ENCODE measurements around the gene ST7. TPM values are rescaled to one million over a fixed set of nuclear protein-coding genes. Genes with fewer than 3 reads are reported as not detected.

Gene ST7
- total and polyA plus RNA-seq, 7 donors: 6.0 to 12.5 (median 7.3) TPM

DNA sequence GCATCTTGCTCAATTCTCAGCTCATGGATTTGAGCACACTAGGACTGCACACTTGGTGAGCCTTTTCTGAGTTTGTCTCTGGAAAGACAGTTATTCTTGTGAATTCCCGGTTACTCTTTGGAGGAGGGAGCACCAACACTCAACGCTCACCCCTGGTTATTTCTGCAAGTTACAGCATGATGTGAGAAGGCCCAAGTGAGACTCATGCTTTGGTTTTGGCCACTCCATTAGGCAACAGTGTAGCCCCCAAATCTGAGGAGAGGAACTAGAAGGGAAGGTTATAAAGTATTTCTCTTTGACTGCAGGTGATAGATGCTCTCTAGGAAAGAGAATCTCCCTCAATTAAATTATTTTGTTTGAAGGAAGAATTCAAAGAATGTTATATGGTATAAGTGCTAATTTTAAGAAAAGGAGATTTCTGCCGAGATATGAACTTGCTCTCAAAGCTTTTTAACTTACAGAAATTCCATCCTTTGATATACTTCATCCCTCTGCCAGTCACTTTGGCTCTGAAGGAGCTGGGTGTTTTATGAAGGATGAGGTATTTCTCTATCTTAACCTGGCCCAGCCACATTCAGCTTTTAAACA lies 186.2 kb downstream of the ST7 start:
- no peak overlapping the region for H3K4me3 ChIP-seq
- H3K27ac ChIP-seq: no peak overlapping the region
- no peaks in the 10 kb centered on the region for H3K4me1 ChIP-seq
- H3K9me3 ChIP-seq: no peaks in the 10 kb centered on the region
- no peak for ATAC-seq
- peaks cover 5 to 67% of the 10 kb centered on the region in 2 donors for H3K36me3 ChIP-seq (ENCODE audit: insufficient read depth in 1 of 2, low read depth in 1 of 2)
- H3K27me3 ChIP-seq (ENCODE audit: insufficient read depth in 3 of 3, low read length in 2 of 3): no peaks in the 10 kb centered on the region
- no peak for DNase-seq
- intact Hi-C loops (cut with DNase I): no loop called here
- WGBS, 3 donors: 56 to 88% (median 85%) methylated on average over 3 of the region's 3 CpGs
- TF ChIP-seq CTCF (IDR thresholded peaks at IDR 0.05): no peak

- Histone ChIP-seq H3K4me1 (no peaks in the 10 kb centered on the region), H3K9me3 (no peaks in the 10 kb centered on the region), H3K27ac (no peak overlapping the region), H3K27me3 (ENCODE audit: insufficient read depth in 3 of 3, low read length in 2 of 3) (no peaks in the 10 kb centered on the region), H3K4me3 (no peak overlapping the region), H3K36me3 (ENCODE audit: insufficient read depth in 1 of 2, low read depth in 1 of 2) (peaks cover under 1 to 62% of the 10 kb centered on the region in 2 donors)
- TF ChIP-seq CTCF (IDR thresholded peaks at IDR 0.05): no peak
- no peak for DNase-seq
- WGBS, 3 donors: 71 to 75% (median 73%) methylated on average over 3 of the region's 3 CpGs
- intact Hi-C loops (cut with DNase I): no loop called here
- no peak for ATAC-seq
Measured at GRCh38 chr7:117140921-117141320, 187.6 kb downstream of the ST7 start.

DNA sequence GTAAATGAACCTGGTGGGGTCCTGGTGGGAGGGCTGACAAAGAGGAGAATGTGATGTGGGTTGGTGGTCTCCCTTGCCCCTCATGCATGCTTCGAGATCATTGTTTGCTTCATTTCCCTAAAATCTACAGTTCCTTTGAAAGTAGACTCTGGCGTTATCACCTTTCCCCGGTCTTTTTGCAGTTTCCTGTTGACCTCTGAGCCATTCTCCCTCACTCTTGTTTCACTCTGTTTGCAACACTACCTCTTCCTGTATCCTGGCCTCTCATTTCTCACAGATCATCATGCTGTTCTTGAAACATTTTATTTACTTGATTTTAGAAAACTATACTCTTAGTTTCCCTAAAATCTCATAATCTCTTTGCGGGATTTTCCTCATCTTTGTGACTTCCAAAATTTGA lies 189.8 kb downstream of the ST7 start:
- Histone ChIP-seq H3K27ac (no peak overlapping the region), H3K9me3 (no peaks in the 10 kb centered on the region), H3K4me3 (no peak overlapping the region), H3K27me3 (ENCODE audit: insufficient read depth in 3 of 3, low read length in 2 of 3) (no peaks in the 10 kb centered on the region), H3K36me3 (ENCODE audit: insufficient read depth in 1 of 2, low read depth in 1 of 2) (peaks cover 0 to 48% of the 10 kb centered on the region in 2 donors), H3K4me1 (no peaks in the 10 kb centered on the region)
- 62 to 73% (median 66%) methylated on average over 4 of the region's 4 CpGs for WGBS, 3 donors
- DNase-seq: no peak
- no peak for ATAC-seq
- intact Hi-C loops (cut with DNase I): no loop called here
- no peak for TF ChIP-seq CTCF (IDR thresholded peaks at IDR 0.05)

DNA sequence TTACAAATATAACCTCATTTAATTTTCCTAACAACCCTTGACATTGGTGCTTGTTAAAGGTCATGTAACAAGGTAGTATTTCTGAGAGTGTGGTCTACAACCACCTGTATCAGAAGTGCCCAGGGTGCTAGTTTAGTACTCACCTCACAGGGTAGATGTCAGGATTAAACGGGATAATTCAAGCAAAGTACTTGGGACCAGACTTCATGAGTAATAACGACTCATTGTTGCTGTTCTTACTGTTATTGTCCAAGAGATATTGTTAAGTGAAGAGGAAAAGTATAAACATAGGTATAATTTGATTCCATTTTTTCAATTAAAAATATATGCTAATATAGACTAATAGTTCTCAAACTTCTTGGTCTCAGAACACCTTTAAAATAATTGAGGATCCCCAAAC lies 190.3 kb downstream of the ST7 start:
- ATAC-seq (no peak), DNase-seq (no peak)
- WGBS, 3 donors: 86 to 92% (median 86%) methylated on average over 2 of the region's 2 CpGs
- Histone ChIP-seq H3K9me3 (no peaks in the 10 kb centered on the region), H3K27ac (no peak overlapping the region), H3K27me3 (ENCODE audit: insufficient read depth in 3 of 3, low read length in 2 of 3) (no peaks in the 10 kb centered on the region), H3K4me3 (no peak overlapping the region), H3K36me3 (ENCODE audit: insufficient read depth in 1 of 2, low read depth in 1 of 2) (peaks cover 0 to 42% of the 10 kb centered on the region in 2 donors), H3K4me1 (no peaks in the 10 kb centered on the region)
- no peak for TF ChIP-seq CTCF (IDR thresholded peaks at IDR 0.05)
- intact Hi-C loops (cut with DNase I): no loop called here

GRCh38 chr7:117145333-117145732 lies 192.0 kb downstream of the ST7 start:
- TF ChIP-seq CTCF (IDR thresholded peaks at IDR 0.05): no peak
- WGBS, 3 donors: 63 to 71% (median 70%) methylated on average over 1 of the region's 1 CpG
- Histone ChIP-seq H3K36me3 (ENCODE audit: insufficient read depth in 1 of 2, low read depth in 1 of 2) (peaks cover 0 to 27% of the 10 kb centered on the region in 2 donors), H3K4me3 (no peak overlapping the region), H3K9me3 (no peaks in the 10 kb centered on the region), H3K4me1 (no peaks in the 10 kb centered on the region), H3K27ac (no peak overlapping the region), H3K27me3 (ENCODE audit: insufficient read depth in 3 of 3, low read length in 2 of 3) (no peaks in the 10 kb centered on the region)
- ATAC-seq (no peak), DNase-seq (no peak)
- intact Hi-C loops (cut with DNase I): no loop called here
